Spleen (tissue), 11 donors: ENCODE data around the gene KBTBD8. TPM values are rescaled to one million over a fixed set of nuclear protein-coding genes. Genes with fewer than 3 reads are reported as not detected.

Source experiments
- DNase-seq: peaks from one replicate; pipeline ENCODE4 v3.0.0-alpha.2; 2020
- H3K27ac ChIP-seq, 8 donors: fragments of 200-600 bp; sonication (generic) in 7 of 8; 1 replicate in 4 of 8; 2 replicates in 4 of 8; pipeline versions ENCODE4 v1.5.0 to v1.8.0; 2016 to 2021; ENCODE audit warnings: inconsistent platforms in 4 of 8, mild to moderate bottlenecking in 4 of 8, moderate library complexity in 1 of 8
- H3K27me3 ChIP-seq, 7 donors: fragments of 200-600 bp; sonication (generic) in 6 of 7; replicated peaks in 1 of 7; 1 replicate in 4 of 7; 2 replicates in 3 of 7; pipeline versions ENCODE4 v1.5.0 to v1.8.0; 2016 to 2021; ENCODE audit warnings: inconsistent platforms in 3 of 7, mild to moderate bottlenecking in 1 of 7
- H3K36me3 ChIP-seq, 6 donors: fragments of 200-600 bp; sonication (generic) in 5 of 6; 1 replicate in 4 of 6; 2 replicates in 2 of 6; pipeline versions ENCODE4 v1.5.0 to v1.8.0; 2016 to 2021; ENCODE audit warnings: inconsistent platforms in 2 of 6
- H3K4me1 ChIP-seq, 6 donors: fragments of 200-600 bp; sonication (generic) in 5 of 6; 1 replicate in 3 of 6; 2 replicates in 3 of 6; pipeline versions ENCODE4 v1.5.0 to v1.8.0; 2016 to 2021; ENCODE audit warnings: inconsistent platforms in 3 of 6
- H3K4me3 ChIP-seq, 8 donors: fragments of 200-600 bp; sonication (generic) in 7 of 8; 1 replicate in 4 of 8; 2 replicates in 4 of 8; pipeline versions ENCODE4 v1.5.0 to v1.8.0; 2016 to 2021; ENCODE audit warnings: inconsistent platforms in 4 of 8, mild to moderate bottlenecking in 4 of 8, moderate library complexity in 2 of 8
- H3K9me3 ChIP-seq, 8 donors: fragments of 200-600 bp; sonication (generic) in 7 of 8; 1 replicate in 4 of 8; 2 replicates in 4 of 8; pipeline versions ENCODE4 v1.5.0 to v1.8.0; 2016 to 2021; ENCODE audit warnings: inconsistent platforms in 4 of 8
- POLR2A ChIP-seq, 3 donors: fragments of 450-650 bp; IDR thresholded peaks; one replicate each; pipeline ENCODE4 v1.5.1; 2017; ENCODE audit warnings: antibody characterized with exemption in 3 of 3, mild to moderate bottlenecking in 1 of 3
- POLR2AphosphoS5 ChIP-seq, 3 donors: sonication (generic); formaldehyde crosslinking; IDR thresholded peaks; one replicate each; pipeline ENCODE4 v1.5.1; 2017; ENCODE audit warnings: antibody characterized with exemption in 3 of 3
- WGBS, 5 donors: extraction: QIAGEN DNeasy Blood & Tissue Kit in 3 of 5; methylation state at CpG; one replicate each; pipeline versions ENCODE4 v1.1.5 to v1.1.7; 2013 to 2018; 5-methylcytosine and 5-hydroxymethylcytosine counted together
- intact Hi-C: fragments of 100-400 bp; cut with DNase I; formaldehyde crosslinking; loops from one replicate; pipeline ENCODE4 v1.15.0; 2023; ENCODE audit warnings: low total_unique reads
- polyA plus RNA-seq, 3 donors: library from polyadenylated mRNA; stranded (reverse); fragments of 200-250 nt; gene quantifications; one replicate each; pipeline ENCODE4 v1.2.1, GENCODE V29; 2013
- total RNA-seq, 7 donors: library from RNA; depleted of rRNA in 3 of 7; stranded (reverse); fragments of >200 nt in 3 of 7; fragmentation: NEBNext Ultra II Directional in 4 of 7; extraction: Animal tissue kit (Norgen Biotek cat#: 25700) in 4 of 7; gene quantifications; one replicate each; pipeline versions ENCODE4 v1.1.0 to v1.2.1, GENCODE V29; 2016 to 2021
- TF ChIP-seq, protein P1 (sequence below), 11 experiments: fragments of 200-600 bp in 7 of 11; fragments of 450-650 bp in 4 of 11; sonication (generic) in 4 of 11; IDR thresholded peaks in 8 of 11; conservative IDR thresholded peaks in 3 of 11; 1 replicate in 7 of 11; 2 replicates in 4 of 11; pipeline versions ENCODE4 v1.4.0 to v1.8.0; 2016 to 2021; ENCODE audit warnings: antibody characterized with exemption in 11 of 11, inconsistent platforms in 4 of 11, mild to moderate bottlenecking in 1 of 11
- donor health status: healthy with polysubstance abuse.
- donor health status: DM: no; HTN: no; CAD: no; lungs with moderate emphysema.
- donor health status: DM: no; HTN: no; CAD: no.
- donor health status: Bipolar disorder and iron deficiency.
- donor health status: healthy.
- donor health status: DM: no; HTN: no; CAD: no.
- donor health status: DM: yes; HTN: yes; CAD: no.

Gene KBTBD8
- total and polyA plus RNA-seq, 10 donors, result 9.8 to 31.9 (median 12.7) TPM

GRCh38 chr3:67044295-67044694 lies 46.2 kb downstream of the KBTBD8 start:
- intact Hi-C loops, result no loop called here
- 35 to 87% (median 79%) methylated on average over 1 of the region's 1 CpG for WGBS, 5 donors
- Histone ChIP-seq H3K9me3 (peaks cover 0 to 16% (median 4%) of the 10 kb centered on the region in 8 donors), H3K4me1 (peaks cover 0 to 42% (median 12%) of the 10 kb centered on the region in 6 donors), H3K27me3 (no peaks in the 10 kb centered on the region), H3K27ac (peak overlapping the region in 1 of 8 donors; percentile 4), H3K36me3 (no peaks in the 10 kb centered on the region), H3K4me3 (no peak overlapping the region)
- no peak for DNase-seq
- no peak for TF ChIP-seq POLR2A (IDR thresholded peaks at IDR 0.05)
- no peak for TF ChIP-seq POLR2AphosphoS5 (IDR thresholded peaks at IDR 0.05)
- TF ChIP-seq, protein P1, sequence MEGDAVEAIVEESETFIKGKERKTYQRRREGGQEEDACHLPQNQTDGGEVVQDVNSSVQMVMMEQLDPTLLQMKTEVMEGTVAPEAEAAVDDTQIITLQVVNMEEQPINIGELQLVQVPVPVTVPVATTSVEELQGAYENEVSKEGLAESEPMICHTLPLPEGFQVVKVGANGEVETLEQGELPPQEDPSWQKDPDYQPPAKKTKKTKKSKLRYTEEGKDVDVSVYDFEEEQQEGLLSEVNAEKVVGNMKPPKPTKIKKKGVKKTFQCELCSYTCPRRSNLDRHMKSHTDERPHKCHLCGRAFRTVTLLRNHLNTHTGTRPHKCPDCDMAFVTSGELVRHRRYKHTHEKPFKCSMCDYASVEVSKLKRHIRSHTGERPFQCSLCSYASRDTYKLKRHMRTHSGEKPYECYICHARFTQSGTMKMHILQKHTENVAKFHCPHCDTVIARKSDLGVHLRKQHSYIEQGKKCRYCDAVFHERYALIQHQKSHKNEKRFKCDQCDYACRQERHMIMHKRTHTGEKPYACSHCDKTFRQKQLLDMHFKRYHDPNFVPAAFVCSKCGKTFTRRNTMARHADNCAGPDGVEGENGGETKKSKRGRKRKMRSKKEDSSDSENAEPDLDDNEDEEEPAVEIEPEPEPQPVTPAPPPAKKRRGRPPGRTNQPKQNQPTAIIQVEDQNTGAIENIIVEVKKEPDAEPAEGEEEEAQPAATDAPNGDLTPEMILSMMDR (IDR thresholded peaks at IDR 0.05 in 8 of 11, conservative IDR thresholded peaks at IDR 0.05 in 3 of 11), result no peak

GRCh38 chr3:67044955-67045354 lies 46.8 kb downstream of the KBTBD8 start:
- no peak for DNase-seq
- Histone ChIP-seq H3K27ac (peak overlapping the region in 2 of 8 donors; percentile 4 to 7), H3K4me3 (no peak overlapping the region), H3K9me3 (peaks cover 0 to 10% (median 2%) of the 10 kb centered on the region in 8 donors), H3K4me1 (peaks cover 0 to 42% (median 12%) of the 10 kb centered on the region in 6 donors), H3K27me3 (no peaks in the 10 kb centered on the region), H3K36me3 (no peaks in the 10 kb centered on the region)
- intact Hi-C loops, result no loop called here
- no peak for TF ChIP-seq POLR2A (IDR thresholded peaks at IDR 0.05)
- TF ChIP-seq POLR2AphosphoS5 (IDR thresholded peaks at IDR 0.05), result no peak
- TF ChIP-seq, protein P1 (IDR thresholded peaks at IDR 0.05 in 8 of 11, conservative IDR thresholded peaks at IDR 0.05 in 3 of 11), result no peak
- WGBS, 5 donors, result 59 to 74% (median 65%) methylated on average over 2 of the region's 2 CpGs

DNA sequence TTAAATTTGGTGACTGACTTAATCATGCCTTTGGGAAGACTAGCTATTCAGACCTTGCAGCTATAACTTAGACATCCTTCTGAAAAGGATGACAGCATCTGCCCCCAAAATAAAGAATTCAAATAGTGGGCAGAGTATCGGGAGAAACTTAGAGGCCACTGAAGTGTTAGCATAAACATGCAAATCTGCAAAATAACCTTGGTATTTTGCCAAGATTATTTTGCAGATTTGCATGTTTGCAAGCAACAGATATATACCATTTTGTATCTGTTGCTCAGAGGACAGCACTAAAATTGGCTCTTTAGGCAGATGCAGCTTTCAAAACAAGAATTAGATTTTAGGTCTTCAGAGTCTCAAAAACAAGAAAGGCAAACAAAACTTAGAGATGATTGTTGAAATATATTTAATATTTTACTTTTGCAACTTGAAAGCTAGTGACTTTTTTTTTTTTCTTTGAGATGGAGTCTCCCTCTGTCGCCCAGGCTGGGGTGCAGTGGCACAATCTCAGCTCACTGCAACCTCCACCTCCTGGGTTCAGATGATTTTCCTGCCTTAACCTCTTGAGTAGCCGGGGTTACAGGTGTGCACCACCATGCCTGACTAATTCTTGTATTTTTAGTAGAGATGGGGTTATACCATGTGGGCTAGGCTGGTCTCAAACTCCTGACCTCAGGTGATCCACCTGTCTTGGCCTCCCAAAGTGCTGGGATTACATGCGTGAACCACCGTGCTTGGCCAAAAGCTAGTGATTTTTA lies 47.8 kb downstream of the KBTBD8 start:
- intact Hi-C loops, result no loop called here
- 68 to 76% (median 69%) methylated on average over 5 of the region's 5 CpGs for WGBS, 5 donors
- TF ChIP-seq, protein P1 (IDR thresholded peaks at IDR 0.05 in 8 of 11, conservative IDR thresholded peaks at IDR 0.05 in 3 of 11), result no peak
- TF ChIP-seq POLR2AphosphoS5 (IDR thresholded peaks at IDR 0.05) (no peak), POLR2A (IDR thresholded peaks at IDR 0.05) (no peak)

GRCh38 chr3:67047051-67047450 lies 48.9 kb downstream of the KBTBD8 start:
- no peaks in the 10 kb centered on the region for H3K27me3 ChIP-seq
- no peak for TF ChIP-seq POLR2AphosphoS5 (IDR thresholded peaks at IDR 0.05)
- TF ChIP-seq POLR2A (IDR thresholded peaks at IDR 0.05), result no peak
- TF ChIP-seq, protein P1 (IDR thresholded peaks at IDR 0.05 in 8 of 11, conservative IDR thresholded peaks at IDR 0.05 in 3 of 11), result no peak
- WGBS, 5 donors, result 74 to 87% (median 80%) methylated on average over 2 of the region's 2 CpGs

More for the DNA sequence above, 47.8 kb downstream of the KBTBD8 start:
- no peaks in the 10 kb centered on the region for H3K27me3 ChIP-seq
- H3K36me3 ChIP-seq, result no peaks in the 10 kb centered on the region
- no peak for DNase-seq
- peak overlapping the region in 5 of 8 donors; percentile 4 to 75 (median 7) for H3K27ac ChIP-seq
- peaks cover 0 to 42% (median 12%) of the 10 kb centered on the region in 6 donors for H3K4me1 ChIP-seq
- H3K4me3 ChIP-seq, result no peak overlapping the region
- H3K9me3 ChIP-seq, result peaks cover 0 to 8% (median 1%) of the 10 kb centered on the region in 8 donors

More at GRCh38 chr3:67047051-67047450, 48.9 kb downstream of the KBTBD8 start:
- intact Hi-C loops, result no loop called here
- no peak overlapping the region for H3K4me3 ChIP-seq
- no peaks in the 10 kb centered on the region for H3K36me3 ChIP-seq
- peaks cover 0 to 8% (median 1%) of the 10 kb centered on the region in 8 donors for H3K9me3 ChIP-seq
- peaks cover 0 to 42% (median 12%) of the 10 kb centered on the region in 6 donors for H3K4me1 ChIP-seq
- DNase-seq, result no peak
- H3K27ac ChIP-seq, result peak overlapping the region in 7 of 8 donors; percentile 6 to 81 (median 68)
